Astrocyte (in vitro differentiated cells and primary cell): Measurements from ENCODE around the gene RHBDD2. TPM values are rescaled to one million over a fixed set of nuclear protein-coding genes. Genes with fewer than 3 reads are reported as not detected.
"Not testable (repeated sequence)": the region's sequence is repeated elsewhere in the genome, so short reads cannot be mapped to it uniquely, and the experiment has no call there.

ENCODE experiments used
- DNase-seq: peaks from one replicate; pipeline ENCODE4 v3.0.0-alpha.2; 2010; ENCODE audit warnings: low read depth
- FAIRE-seq: peaks from 2 replicates; lab custom pipeline; 2011; peaks lifted over from hg19 to GRCh38; lab: Jason Lieb, UNC
- H2AFZ ChIP-seq: 2 replicates; pipeline ENCODE4 v1.6.0; 2012; ENCODE audit warnings: low read depth, low read length, inconsistent platforms
- H3K27ac ChIP-seq: 2 replicates; pipeline ENCODE4 v1.5.1; 2011; ENCODE audit warnings: low read depth, low read length, inconsistent platforms
- H3K27me3 ChIP-seq: 2 replicates; pipeline ENCODE4 v1.6.0; 2011; ENCODE audit warnings: low read length, inconsistent platforms; ENCODE audit not compliant: insufficient read depth
- H3K36me3 ChIP-seq: 2 replicates; pipeline ENCODE4 v1.5.1; 2011; ENCODE audit warnings: low read length, inconsistent platforms; ENCODE audit not compliant: insufficient read depth
- H3K4me1 ChIP-seq: 2 replicates; pipeline ENCODE4 v1.5.1; 2011; ENCODE audit warnings: low read length, inconsistent platforms; ENCODE audit not compliant: insufficient read depth
- H3K4me2 ChIP-seq: 2 replicates; pipeline ENCODE4 v1.6.0; 2012; ENCODE audit warnings: low read length, inconsistent platforms
- H3K4me3 ChIP-seq: 2 replicates; pipeline ENCODE4 v1.5.1; 2011; ENCODE audit warnings: low read depth, mild to moderate bottlenecking, low read length, inconsistent platforms; ENCODE audit not compliant: insufficient read depth
- H3K79me2 ChIP-seq: 2 replicates; pipeline ENCODE4 v1.6.0; 2012; ENCODE audit warnings: mild to moderate bottlenecking, low read length, inconsistent platforms; ENCODE audit not compliant: insufficient read depth
- H3K9ac ChIP-seq: 2 replicates; pipeline ENCODE4 v1.6.0; 2012; ENCODE audit warnings: mild to moderate bottlenecking, low read length, inconsistent platforms
- H3K9me3 ChIP-seq: 2 replicates; pipeline ENCODE4 v1.5.1; 2012; ENCODE audit warnings: low read depth, mild to moderate bottlenecking, low read length, inconsistent platforms; ENCODE audit not compliant: insufficient read depth
- H4K20me1 ChIP-seq: 2 replicates; pipeline ENCODE4 v1.6.0; 2012; ENCODE audit warnings: low read length, inconsistent platforms; ENCODE audit not compliant: insufficient read depth
- H3K27ac Mint-ChIP-seq: one replicate; pipeline ENCODE4 v1.8.0; 2021; ENCODE audit warnings: mild to moderate bottlenecking, mixed read lengths; ENCODE audit not compliant: unreplicated experiment
- H3K27me3 Mint-ChIP-seq: one replicate; pipeline ENCODE4 v1.8.0; 2021; ENCODE audit warnings: low read depth, mixed read lengths; ENCODE audit not compliant: unreplicated experiment
- H3K36me3 Mint-ChIP-seq: one replicate; pipeline ENCODE4 v1.8.0; 2021; ENCODE audit warnings: low read depth, mixed read lengths; ENCODE audit not compliant: unreplicated experiment
- H3K4me1 Mint-ChIP-seq: one replicate; pipeline ENCODE4 v1.8.0; 2021; ENCODE audit warnings: low read depth, mixed read lengths; ENCODE audit not compliant: unreplicated experiment
- H3K4me3 Mint-ChIP-seq: one replicate; pipeline ENCODE4 v1.8.0; 2021; ENCODE audit warnings: mild to moderate bottlenecking, moderate library complexity, mixed read lengths; ENCODE audit not compliant: unreplicated experiment
- H3K9me3 Mint-ChIP-seq: one replicate; pipeline ENCODE4 v1.8.0; 2021; ENCODE audit warnings: mild to moderate bottlenecking, mixed read lengths; ENCODE audit not compliant: unreplicated experiment
- EZH2 ChIP-seq: IDR thresholded peaks from 2 replicates; pipeline ENCODE4 v1.6.1; 2012; ENCODE audit warnings: mild to moderate bottlenecking, low read length, inconsistent platforms; ENCODE audit not compliant: insufficient read depth
- total RNA-seq: library from RNA; stranded (reverse); gene quantifications from 2 replicates; pipeline ENCODE4 v1.2.1, GENCODE V29; 2021
- TF ChIP-seq, protein P1 (sequence below): IDR thresholded peaks from 2 replicates; pipeline ENCODE4 v1.5.1; 2011; ENCODE audit warnings: low read depth, mild to moderate bottlenecking, inconsistent platforms, low read length, moderate library complexity; ENCODE audit not compliant: insufficient read depth

The RHBDD2 gene
- total RNA-seq, 1 donor from 2014 or later = 55.0 TPM

GRCh38 chr7:75888464-75889222 lies 9.8 kb downstream of the RHBDD2 start:
- Histone ChIP-seq H3K27ac (no peak overlapping the region), H3K9me3 (no peaks in the 10 kb centered on the region), H2AFZ (no peak overlapping the region), H4K20me1 (peaks cover 7% of the 10 kb centered on the region), H3K27me3 (no peaks in the 10 kb centered on the region), H3K79me2 (no peaks in the 10 kb centered on the region), H3K4me2 (no peak overlapping the region), H3K4me1 (peaks cover 13% of the 10 kb centered on the region), H3K36me3 (peaks cover 15% of the 10 kb centered on the region), H3K4me3 (no peak overlapping the region), H3K9ac (no peak overlapping the region)
- no peak overlapping the region for H3K27ac Mint-ChIP-seq
- peaks cover 2% of the 10 kb centered on the region for H3K4me1 Mint-ChIP-seq
- DNase-seq = peak; percentile 29
- H3K4me3 Mint-ChIP-seq = no peak overlapping the region
- TF ChIP-seq, protein P1, sequence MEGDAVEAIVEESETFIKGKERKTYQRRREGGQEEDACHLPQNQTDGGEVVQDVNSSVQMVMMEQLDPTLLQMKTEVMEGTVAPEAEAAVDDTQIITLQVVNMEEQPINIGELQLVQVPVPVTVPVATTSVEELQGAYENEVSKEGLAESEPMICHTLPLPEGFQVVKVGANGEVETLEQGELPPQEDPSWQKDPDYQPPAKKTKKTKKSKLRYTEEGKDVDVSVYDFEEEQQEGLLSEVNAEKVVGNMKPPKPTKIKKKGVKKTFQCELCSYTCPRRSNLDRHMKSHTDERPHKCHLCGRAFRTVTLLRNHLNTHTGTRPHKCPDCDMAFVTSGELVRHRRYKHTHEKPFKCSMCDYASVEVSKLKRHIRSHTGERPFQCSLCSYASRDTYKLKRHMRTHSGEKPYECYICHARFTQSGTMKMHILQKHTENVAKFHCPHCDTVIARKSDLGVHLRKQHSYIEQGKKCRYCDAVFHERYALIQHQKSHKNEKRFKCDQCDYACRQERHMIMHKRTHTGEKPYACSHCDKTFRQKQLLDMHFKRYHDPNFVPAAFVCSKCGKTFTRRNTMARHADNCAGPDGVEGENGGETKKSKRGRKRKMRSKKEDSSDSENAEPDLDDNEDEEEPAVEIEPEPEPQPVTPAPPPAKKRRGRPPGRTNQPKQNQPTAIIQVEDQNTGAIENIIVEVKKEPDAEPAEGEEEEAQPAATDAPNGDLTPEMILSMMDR = no peak
- no peak for TF ChIP-seq EZH2
- no peak for FAIRE-seq
- no peaks in the 10 kb centered on the region for H3K27me3 Mint-ChIP-seq
- no peaks in the 10 kb centered on the region for H3K9me3 Mint-ChIP-seq
- H3K36me3 Mint-ChIP-seq = peaks cover 27% of the 10 kb centered on the region

DNA sequence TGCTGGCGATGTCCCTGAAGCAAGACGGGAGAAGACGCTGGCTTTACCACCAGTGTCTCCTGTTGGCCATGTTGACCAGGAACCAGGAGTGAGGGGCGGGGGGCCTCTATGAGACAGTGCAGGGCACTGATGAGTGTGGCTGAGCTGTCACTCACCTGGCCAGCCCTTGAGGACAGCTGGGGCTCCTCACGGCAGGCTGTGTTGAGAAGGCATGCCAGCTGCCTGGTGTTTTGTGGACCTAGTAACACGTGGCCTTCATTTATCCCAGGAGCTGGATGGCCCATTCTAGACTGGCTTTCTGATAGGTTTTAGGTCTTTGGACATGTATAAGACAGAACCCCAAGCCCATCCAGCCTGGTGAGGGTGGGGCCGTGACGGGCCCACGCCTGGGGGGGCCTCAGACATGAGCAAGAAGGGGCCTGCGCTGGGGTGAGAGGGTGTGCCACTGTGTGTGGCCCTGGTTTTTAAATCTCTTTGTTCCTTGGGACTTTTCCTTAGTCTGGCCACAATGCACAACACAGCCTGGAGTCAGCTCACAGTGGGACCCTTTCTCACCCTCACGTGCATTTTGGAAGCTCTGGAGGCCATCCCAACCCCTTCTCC lies 10.5 kb downstream of the RHBDD2 start:
- H3K36me3 Mint-ChIP-seq = peaks cover 27% of the 10 kb centered on the region
- no peaks in the 10 kb centered on the region for H3K27me3 Mint-ChIP-seq
- no peak for DNase-seq
- Histone ChIP-seq H3K9me3 (no peaks in the 10 kb centered on the region), H2AFZ (no peak overlapping the region), H3K9ac (peak overlapping the region; percentile 30), H3K27ac (no peak overlapping the region), H3K79me2 (no peaks in the 10 kb centered on the region), H3K4me1 (peaks cover 13% of the 10 kb centered on the region), H3K4me2 (peak overlapping the region; percentile 46), H3K36me3 (peaks cover 12% of the 10 kb centered on the region), H4K20me1 (peaks cover 4% of the 10 kb centered on the region), H3K4me3 (no peak overlapping the region), H3K27me3 (no peaks in the 10 kb centered on the region)
- H3K27ac Mint-ChIP-seq = no peak overlapping the region
- no peak for TF ChIP-seq EZH2
- TF ChIP-seq, protein P1 = no peak
- H3K4me3 Mint-ChIP-seq = no peak overlapping the region
- no peaks in the 10 kb centered on the region for H3K9me3 Mint-ChIP-seq
- FAIRE-seq = no peak
- peaks cover 2% of the 10 kb centered on the region for H3K4me1 Mint-ChIP-seq

DNA sequence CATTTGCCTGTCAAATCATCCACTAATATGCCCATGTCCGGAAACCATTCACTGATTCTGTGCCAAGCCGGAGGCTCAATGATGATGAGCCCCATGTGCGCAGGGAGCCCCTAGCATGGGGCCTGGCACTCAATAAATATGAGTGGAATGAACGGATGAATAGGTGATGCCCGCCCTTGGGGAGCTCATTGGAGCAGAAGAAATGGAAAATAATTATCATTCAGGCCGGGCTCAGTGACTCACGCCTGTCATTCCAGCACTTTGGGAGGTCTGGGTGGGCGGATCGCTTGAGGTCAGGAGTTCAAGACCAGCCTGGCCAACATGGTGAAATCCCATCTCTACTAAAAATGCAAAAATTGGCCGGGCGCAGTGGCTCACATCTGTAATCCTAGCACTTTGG lies 11.0 kb downstream of the RHBDD2 start:
- Mint-ChIP-seq H3K36me3 (peaks cover 27% of the 10 kb centered on the region), H3K4me1 (peaks cover 2% of the 10 kb centered on the region), H3K27ac (no peak overlapping the region), H3K27me3 (no peaks in the 10 kb centered on the region), H3K9me3 (no peaks in the 10 kb centered on the region), H3K4me3 (no peak overlapping the region)
- H3K9me3 ChIP-seq = no peaks in the 10 kb centered on the region
- TF ChIP-seq, protein P1 = no peak
- no peak for TF ChIP-seq EZH2
- H3K4me2 ChIP-seq = peak overlapping the region; percentile 46
- DNase-seq (peak; percentile 78), FAIRE-seq (no peak)
- peaks cover 8% of the 10 kb centered on the region for H3K36me3 ChIP-seq
- H3K9ac ChIP-seq = peak overlapping the region; percentile 30
- H2AFZ ChIP-seq = no peak overlapping the region
- H4K20me1 ChIP-seq = no peaks in the 10 kb centered on the region
- H3K4me3 ChIP-seq = no peak overlapping the region
- no peaks in the 10 kb centered on the region for H3K79me2 ChIP-seq
- no peak overlapping the region for H3K27ac ChIP-seq
- H3K27me3 ChIP-seq = no peaks in the 10 kb centered on the region
- peaks cover 13% of the 10 kb centered on the region for H3K4me1 ChIP-seq

GRCh38 chr7:75891237-75891636 lies 12.4 kb downstream of the RHBDD2 start:
- H3K27me3 Mint-ChIP-seq, H3K9me3 Mint-ChIP-seq, H3K4me1 Mint-ChIP-seq, H3K9ac ChIP-seq, H2AFZ ChIP-seq, H3K27ac ChIP-seq, H3K27me3 ChIP-seq, H3K36me3 ChIP-seq, H4K20me1 ChIP-seq, H3K4me2 ChIP-seq, FAIRE-seq, H3K79me2 ChIP-seq, H3K4me3 Mint-ChIP-seq, DNase-seq, H3K4me3 ChIP-seq, H3K9me3 ChIP-seq: not testable (repeated sequence)
- peak overlapping the region; percentile 62 for H3K27ac Mint-ChIP-seq
- peaks cover 20% of the 10 kb centered on the region for H3K36me3 Mint-ChIP-seq
- peaks cover 13% of the 10 kb centered on the region for H3K4me1 ChIP-seq
